CD4-positive, alpha-beta T cell treated with Interleukin-6 at 100 ng/mL for 8 hours (primary cell): ENCODE measurements around the gene CDHR2.
"Not testable (repeated sequence)": the region's sequence is repeated elsewhere in the genome, so short reads cannot be mapped to it uniquely, and the experiment has no call there.

Source experiments
- DNase-seq: peaks from one replicate; pipeline ENCODE4 v3.0.0-alpha.2; 2020; ENCODE audit warnings: mixed read lengths, low spot score

Gene CDHR2

GRCh38 chr5:176596689-176597416 is 47.7 kb downstream of the CDHR2 start:
- DNase-seq: peak; percentile 71

GRCh38 chr5:176597417-176598389 is 48.6 kb downstream of the CDHR2 start:
- no peak for DNase-seq

GRCh38 chr5:176599749-176600430 is 50.7 kb downstream of the CDHR2 start:
- DNase-seq: not testable (repeated sequence)

GRCh38 chr5:176601901-176602482 is 52.9 kb downstream of the CDHR2 start:
- DNase-seq: no peak

- no peak for DNase-seq
Observed at GRCh38 chr5:176603091-176603490, 53.9 kb downstream of the CDHR2 start.

- no peak for DNase-seq
Observed at GRCh38 chr5:176606032-176606431, 56.9 kb downstream of the CDHR2 start.

GRCh38 chr5:176606875-176607274 is 57.7 kb downstream of the CDHR2 start:
- no peak for DNase-seq

- DNase-seq: no peak
Observed at GRCh38 chr5:176608142-176608705, 59.1 kb downstream of the CDHR2 start.

- DNase-seq: no peak
Observed at GRCh38 chr5:176608937-176609723, 60.0 kb downstream of the CDHR2 start.

- peak; percentile 32 for DNase-seq
Observed at GRCh38 chr5:176609724-176610434, 60.7 kb downstream of the CDHR2 start, which contains the start of gene GPRIN1. Gene GPRIN1 (minus strand): TSS chr5:176610156. CDS start chr5:176599834, 10,322 bp downstream.

- DNase-seq: no peak
Observed at GRCh38 chr5:176610435-176610773, 61.3 kb downstream of the CDHR2 start.

- DNase-seq: peak; percentile 41
Observed at GRCh38 chr5:176611435-176611834, 62.3 kb downstream of the CDHR2 start.

GRCh38 chr5:176612008-176612407 is 62.9 kb downstream of the CDHR2 start:
- no peak for DNase-seq

GRCh38 chr5:176612855-176613254 is 63.7 kb downstream of the CDHR2 start:
- DNase-seq: no peak

- no peak for DNase-seq
Observed at GRCh38 chr5:176614805-176615478, 65.8 kb downstream of the CDHR2 start.

GRCh38 chr5:176616511-176616910 is 67.4 kb downstream of the CDHR2 start:
- DNase-seq: no peak

GRCh38 chr5:176618783-176619182 is 69.6 kb downstream of the CDHR2 start:
- no peak for DNase-seq

- peak; percentile 74 for DNase-seq
Observed at GRCh38 chr5:176619203-176619568, 70.0 kb downstream of the CDHR2 start.

- DNase-seq: no peak
Observed at GRCh38 chr5:176619569-176620332, 70.6 kb downstream of the CDHR2 start.
